ENCODE measurements around the gene GPANK1. TPM values are rescaled to one million over a fixed set of nuclear protein-coding genes. Genes with fewer than 3 reads are reported as not detected.

Gene GPANK1
- total and polyA plus RNA-seq, 9 of the 15 experiments (the other 6 are each of a cell fraction or from before 2014, with no cell fraction given), result 32.2 to 111 (median 46.3) TPM

- TF ChIP-seq, protein P1, sequence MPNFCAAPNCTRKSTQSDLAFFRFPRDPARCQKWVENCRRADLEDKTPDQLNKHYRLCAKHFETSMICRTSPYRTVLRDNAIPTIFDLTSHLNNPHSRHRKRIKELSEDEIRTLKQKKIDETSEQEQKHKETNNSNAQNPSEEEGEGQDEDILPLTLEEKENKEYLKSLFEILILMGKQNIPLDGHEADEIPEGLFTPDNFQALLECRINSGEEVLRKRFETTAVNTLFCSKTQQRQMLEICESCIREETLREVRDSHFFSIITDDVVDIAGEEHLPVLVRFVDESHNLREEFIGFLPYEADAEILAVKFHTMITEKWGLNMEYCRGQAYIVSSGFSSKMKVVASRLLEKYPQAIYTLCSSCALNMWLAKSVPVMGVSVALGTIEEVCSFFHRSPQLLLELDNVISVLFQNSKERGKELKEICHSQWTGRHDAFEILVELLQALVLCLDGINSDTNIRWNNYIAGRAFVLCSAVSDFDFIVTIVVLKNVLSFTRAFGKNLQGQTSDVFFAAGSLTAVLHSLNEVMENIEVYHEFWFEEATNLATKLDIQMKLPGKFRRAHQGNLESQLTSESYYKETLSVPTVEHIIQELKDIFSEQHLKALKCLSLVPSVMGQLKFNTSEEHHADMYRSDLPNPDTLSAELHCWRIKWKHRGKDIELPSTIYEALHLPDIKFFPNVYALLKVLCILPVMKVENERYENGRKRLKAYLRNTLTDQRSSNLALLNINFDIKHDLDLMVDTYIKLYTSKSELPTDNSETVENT (CRISPR knock-in tag; IDR thresholded peaks at IDR 0.05), result peak; percentile 85; the same call in 1 of the 2 replicates
- TF ChIP-seq HCFC1 (IDR thresholded peaks at IDR 0.05; ENCODE audit: low read depth, low read length) (no peak; the same call in 1 of the 2 replicates), SRSF7 (optimal IDR thresholded peaks at IDR 0.05; ENCODE audit: low read depth, low read length) (no peak), STAT5B (CRISPR knock-in tag; IDR thresholded peaks at IDR 0.05) (no peak), ARHGAP35 (IDR thresholded peaks at IDR 0.05; ENCODE audit: partially characterized antibody) (peak; percentile 51), NR2C2 (CRISPR knock-in tag; IDR thresholded peaks at IDR 0.05) (0 out of 2 replicates have a peak, but pooled peaks have one; percentile 38), NR2C2 (tag; IDR thresholded peaks at IDR 0.05) (no peak), CAMTA2 (CRISPR knock-in tag; conservative IDR thresholded peaks at IDR 0.05) (no peak), MCM5 (IDR thresholded peaks at IDR 0.05; ENCODE audit: low read depth) (no peak), HDGF (IDR thresholded peaks at IDR 0.05) (peak; percentile 98), MCM2 (IDR thresholded peaks at IDR 0.05; ENCODE audit: low read depth) (no peak), ZNF212 (CRISPR knock-in tag; IDR thresholded peaks at IDR 0.05) (no peak), HOXB6 (CRISPR knock-in tag; IDR thresholded peaks at IDR 0.05; ENCODE audit: borderline replicate concordance) (no peak), CSDE1 (IDR thresholded peaks at IDR 0.05) (0 out of 4 replicates have a peak, but pooled peaks of 1 of the 2 experiments have one; percentile 32), SMAD1 (IDR thresholded peaks at IDR 0.05; ENCODE audit: low read depth, low read length, partially characterized antibody) (no peak), ZBTB7A (IDR thresholded peaks at IDR 0.05; ENCODE audit: borderline replicate concordance, control insufficient read depth, low read depth, low read length) (peak; percentile 82; the same call in 1 of the 2 replicates), GATAD2B (IDR thresholded peaks at IDR 0.05; ENCODE audit: borderline replicate concordance) (no peak), ZKSCAN8 (CRISPR knock-in tag; IDR thresholded peaks at IDR 0.05) (no peak), SNRNP70 (optimal IDR thresholded peaks at IDR 0.05; ENCODE audit: low read depth, low read length) (no peak), RBM17 (IDR thresholded peaks at IDR 0.05; ENCODE audit: borderline replicate concordance, low read depth, low read length) (no peak), EP400 (IDR thresholded peaks at IDR 0.05) (no peak), NCOA2 (IDR thresholded peaks at IDR 0.05; ENCODE audit: partially characterized antibody in 2 of 2) (no peak), CREB1 (IDR thresholded peaks at IDR 0.05) (no peak; the same call in 1 of the 2 replicates), CREB1 (CRISPR knock-in tag; IDR thresholded peaks at IDR 0.05) (no peak), KLF1 (tag; IDR thresholded peaks at IDR 0.05) (no peak), SIN3A (IDR thresholded peaks at IDR 0.05; ENCODE audit: borderline replicate concordance in 2 of 2, control insufficient read depth in 1 of 2, low read depth in 2 of 2, low read length in 2 of 2) (peak in 1 of 2 experiments; percentile 46; a peak in 2 of 4 replicates), FOXA3 (CRISPR knock-in tag; conservative IDR thresholded peaks at IDR 0.05 in 1 of 2, IDR thresholded peaks at IDR 0.05 in 1 of 2) (0 out of 4 replicates have a peak, but pooled peaks of 1 of the 2 experiments have one; percentile 35), SREBF2 (CRISPR knock-in tag; IDR thresholded peaks at IDR 0.05) (0 out of 2 replicates have a peak, but pooled peaks have one; percentile 2), RBM39 (optimal IDR thresholded peaks at IDR 0.05; ENCODE audit: low read depth, low read length) (peak; percentile 34), TRIM28 (IDR thresholded peaks at IDR 0.05) (no peak)
These were observed 622 bp downstream of the GPANK1 start (continued) for GRCh38 chr6:31663961-31664789.
